Pancreas (tissue), 10 donors: Measurements from ENCODE around the gene NEK4. TPM values are rescaled to one million over a fixed set of nuclear protein-coding genes. Genes with fewer than 3 reads are reported as not detected.
A peak's percentile ranks its signal among the peaks of the same experiment; 100 is the strongest.

Source experiments
- ATAC-seq, 4 donors: fragments of 200-7000 bp; cut with Tn5 transposase; one replicate each; pipeline versions ENCODE4 v1.8.0 to v1.9.1; 2020; ENCODE audit warnings: mild to moderate bottlenecking in 4 of 4, moderate library complexity in 4 of 4
- DNase-seq, 6 donors: peaks; one replicate each; pipeline ENCODE4 v3.0.0-alpha.2; 2020
- FAIRE-seq: peaks from 2 replicates; lab custom pipeline; 2012; peaks lifted over from hg19 to GRCh38; lab: Jason Lieb, UNC
- H3K27ac ChIP-seq, 4 donors: fragments of 200-600 bp; sonication (generic); 1 replicate in 3 of 4; 2 replicates in 1 of 4; pipeline versions ENCODE4 v1.5.0 to v1.8.0; 2020
- H3K27me3 ChIP-seq, 4 donors: fragments of 200-600 bp; one replicate each; pipeline ENCODE4 v1.8.0; 2021
- H3K36me3 ChIP-seq, 3 donors: fragments of 200-600 bp; sonication (generic) in 1 of 3; one replicate each; pipeline versions ENCODE4 v1.5.0 to v1.8.0; 2020 to 2021
- H3K4me1 ChIP-seq, 3 donors: fragments of 200-600 bp; one replicate each; pipeline ENCODE4 v1.8.0; 2021
- H3K4me3 ChIP-seq, 4 donors: fragments of 200-600 bp; sonication (generic) in 2 of 4; one replicate each; pipeline versions ENCODE4 v1.5.0 to v1.8.0; 2020 to 2021
- H3K9me3 ChIP-seq, 4 donors: fragments of 200-600 bp; one replicate each; pipeline ENCODE4 v1.8.0; 2021
- WGBS, 2 donors: extraction: QIAGEN DNeasy Blood & Tissue Kit; methylation state at CpG; one replicate each; pipeline ENCODE4 v1.1.7; 2013; 5-methylcytosine and 5-hydroxymethylcytosine counted together
- intact Hi-C, 3 donors: fragments of 100-400 bp; cut with DNase I; formaldehyde crosslinking; loops; one replicate each; pipeline versions ENCODE4 v1.11.1 to v1.14.2; 2022
- polyA plus RNA-seq, 2 donors: library from polyadenylated mRNA; stranded (reverse); fragments of 200-250 nt; gene quantifications; one replicate each; pipeline ENCODE4 v1.2.3, GENCODE V29; 2013
- total RNA-seq, 6 donors: library from RNA; stranded (reverse); fragmentation: NEBNext Ultra II Directional in 4 of 6; extraction: Animal tissue kit (Norgen Biotek cat#: 25700) in 4 of 6; gene quantifications; one replicate each; pipeline versions ENCODE4 v1.2.1 to v1.2.4, GENCODE V29; 2021 to 2023
- TF ChIP-seq, protein P1 (sequence below), 4 donors: fragments of 200-600 bp; sonication (generic) in 3 of 4; IDR thresholded peaks; one replicate each; pipeline versions ENCODE4 v1.5.0 to v1.8.0; 2021; ENCODE audit warnings: antibody characterized with exemption in 4 of 4
- donor health status: healthy with polysubstance abuse.
- donor health status: DM: no; HTN: no; CAD: no; lungs with moderate emphysema.
- donor health status: DM: no; HTN: no; CAD: no.
- donor health status: control.
- donor health status: control.
- donor health status: Bipolar disorder and iron deficiency.
- donor health status: DM: yes; HTN: yes; CAD: no.
- donor health status: DM: no; HTN: no; CAD: no.
- donor health status: DM: no; HTN: no; CAD: no.
- donor health status: DM: yes; HTN: yes; CAD: no.

Gene NEK4
- total and polyA plus RNA-seq, 8 donors = 4.0 to 22.0 (median 14.8) TPM

DNA sequence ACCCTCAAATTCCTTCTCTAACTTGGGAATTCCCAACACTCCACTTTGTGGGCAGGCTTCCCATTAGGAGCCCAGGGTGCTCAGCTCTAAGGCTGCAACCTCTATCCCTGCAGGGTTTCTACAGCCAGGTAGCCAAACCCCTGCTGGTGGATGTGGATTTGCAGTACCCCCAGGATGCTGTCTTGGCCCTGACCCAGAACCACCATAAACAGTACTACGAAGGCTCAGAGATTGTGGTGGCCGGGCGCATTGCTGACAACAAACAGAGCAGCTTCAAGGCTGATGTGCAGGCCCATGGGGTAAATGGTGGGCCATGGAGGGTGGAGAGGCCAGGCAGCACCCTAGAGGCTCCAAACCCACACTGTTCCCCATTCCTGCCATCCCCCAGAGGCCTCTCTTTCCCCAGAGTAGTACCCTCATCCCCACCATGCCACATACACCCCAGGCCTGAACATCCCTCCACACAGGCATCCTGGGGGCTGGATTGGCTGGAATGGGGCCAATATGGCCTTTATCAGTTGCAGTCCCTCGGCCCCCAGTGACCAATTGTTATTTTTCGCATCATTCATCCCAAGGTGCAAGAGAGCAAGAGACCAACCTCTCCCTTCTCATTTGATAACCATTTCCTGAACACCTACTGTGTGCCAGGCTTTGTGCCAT is 14.3 kb upstream of the NEK4 start:
- intact Hi-C loops = no loop called here
- Histone ChIP-seq H3K27me3 (no peaks in the 10 kb centered on the region), H3K27ac (no peak overlapping the region), H3K9me3 (no peaks in the 10 kb centered on the region), H3K36me3 (no peaks in the 10 kb centered on the region), H3K4me1 (no peaks in the 10 kb centered on the region), H3K4me3 (no peak overlapping the region)
- FAIRE-seq = no peak
- WGBS, 2 donors = 72 to 85% methylated on average over 5 of the region's 5 CpGs
- no peak for ATAC-seq
- TF ChIP-seq, protein P1, sequence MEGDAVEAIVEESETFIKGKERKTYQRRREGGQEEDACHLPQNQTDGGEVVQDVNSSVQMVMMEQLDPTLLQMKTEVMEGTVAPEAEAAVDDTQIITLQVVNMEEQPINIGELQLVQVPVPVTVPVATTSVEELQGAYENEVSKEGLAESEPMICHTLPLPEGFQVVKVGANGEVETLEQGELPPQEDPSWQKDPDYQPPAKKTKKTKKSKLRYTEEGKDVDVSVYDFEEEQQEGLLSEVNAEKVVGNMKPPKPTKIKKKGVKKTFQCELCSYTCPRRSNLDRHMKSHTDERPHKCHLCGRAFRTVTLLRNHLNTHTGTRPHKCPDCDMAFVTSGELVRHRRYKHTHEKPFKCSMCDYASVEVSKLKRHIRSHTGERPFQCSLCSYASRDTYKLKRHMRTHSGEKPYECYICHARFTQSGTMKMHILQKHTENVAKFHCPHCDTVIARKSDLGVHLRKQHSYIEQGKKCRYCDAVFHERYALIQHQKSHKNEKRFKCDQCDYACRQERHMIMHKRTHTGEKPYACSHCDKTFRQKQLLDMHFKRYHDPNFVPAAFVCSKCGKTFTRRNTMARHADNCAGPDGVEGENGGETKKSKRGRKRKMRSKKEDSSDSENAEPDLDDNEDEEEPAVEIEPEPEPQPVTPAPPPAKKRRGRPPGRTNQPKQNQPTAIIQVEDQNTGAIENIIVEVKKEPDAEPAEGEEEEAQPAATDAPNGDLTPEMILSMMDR (IDR thresholded peaks at IDR 0.05) = no peak
- peak in 2 of 6 donors; percentile 16 to 24 for DNase-seq

DNA sequence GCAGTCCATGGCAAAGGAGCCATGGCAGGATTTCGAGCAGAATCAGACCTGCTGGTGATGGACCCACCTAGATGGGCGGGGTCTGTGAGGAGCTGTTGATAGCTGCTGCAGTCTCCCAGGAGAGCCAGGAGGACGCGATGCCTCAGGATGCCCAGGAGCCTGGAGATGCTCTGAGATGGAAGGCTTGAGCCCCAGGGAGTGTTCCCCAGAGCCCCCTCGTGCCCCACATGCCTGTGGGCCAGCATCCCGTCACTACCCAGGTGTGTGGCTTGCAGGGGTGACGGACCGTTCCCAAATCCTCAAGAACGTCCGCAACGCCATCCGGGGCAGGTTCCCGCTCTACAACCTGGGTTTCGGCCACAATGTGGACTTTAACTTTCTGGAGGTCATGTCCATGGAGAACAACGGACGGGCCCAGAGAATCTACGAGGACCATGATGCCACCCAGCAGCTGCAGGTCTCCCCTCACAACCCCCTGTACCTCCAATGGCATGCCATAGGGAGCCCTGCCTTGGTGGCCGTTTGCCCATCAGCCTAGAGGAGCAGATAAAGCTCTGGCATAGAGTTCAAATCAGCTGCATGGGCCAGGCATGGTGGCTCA is 13.4 kb upstream of the NEK4 start:
- DNase-seq = peak in 3 of 6 donors; percentile 12 to 38 (median 34)
- H3K27ac ChIP-seq = no peak overlapping the region
- FAIRE-seq = no peak
- TF ChIP-seq, protein P1 (IDR thresholded peaks at IDR 0.05) = no peak
- whole genome bisulfite sequencing, 2 donors = 74 to 82% methylated on average over 18 of the region's 18 CpGs
- intact Hi-C loops = no loop called here
- no peaks in the 10 kb centered on the region for H3K4me1 ChIP-seq
- no peaks in the 10 kb centered on the region for H3K9me3 ChIP-seq
- no peaks in the 10 kb centered on the region for H3K36me3 ChIP-seq
- no peak overlapping the region for H3K4me3 ChIP-seq
- ATAC-seq = no peak
- no peaks in the 10 kb centered on the region for H3K27me3 ChIP-seq

DNA sequence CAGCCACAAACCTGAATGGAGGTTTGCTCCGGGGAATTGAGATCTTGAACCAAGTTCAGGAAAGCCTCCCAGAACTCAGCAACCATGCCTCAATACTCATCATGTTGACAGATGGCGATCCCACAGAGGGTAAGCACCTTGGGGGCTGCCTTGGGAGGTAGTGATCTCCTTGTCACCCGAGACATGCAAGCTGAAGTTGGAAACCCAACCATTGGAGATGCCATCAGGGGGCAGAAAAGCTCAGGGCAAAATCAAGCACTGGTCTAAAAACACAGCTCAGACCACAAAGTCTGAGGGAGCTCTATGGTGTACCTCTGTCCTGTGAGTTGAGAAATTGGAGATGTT is 12.4 kb upstream of the NEK4 start:
- Histone ChIP-seq H3K4me3 (no peak overlapping the region), H3K9me3 (no peaks in the 10 kb centered on the region), H3K27me3 (no peaks in the 10 kb centered on the region), H3K4me1 (no peaks in the 10 kb centered on the region), H3K27ac (no peak overlapping the region), H3K36me3 (no peaks in the 10 kb centered on the region)
- no peak for ATAC-seq
- TF ChIP-seq, protein P1 (IDR thresholded peaks at IDR 0.05) = no peak
- intact Hi-C loops = no loop called here
- 71 to 78% methylated on average over 3 of the region's 3 CpGs for WGBS, 2 donors
- no peak for FAIRE-seq
- DNase-seq = peak in 2 of 6 donors; percentile 4

DNA sequence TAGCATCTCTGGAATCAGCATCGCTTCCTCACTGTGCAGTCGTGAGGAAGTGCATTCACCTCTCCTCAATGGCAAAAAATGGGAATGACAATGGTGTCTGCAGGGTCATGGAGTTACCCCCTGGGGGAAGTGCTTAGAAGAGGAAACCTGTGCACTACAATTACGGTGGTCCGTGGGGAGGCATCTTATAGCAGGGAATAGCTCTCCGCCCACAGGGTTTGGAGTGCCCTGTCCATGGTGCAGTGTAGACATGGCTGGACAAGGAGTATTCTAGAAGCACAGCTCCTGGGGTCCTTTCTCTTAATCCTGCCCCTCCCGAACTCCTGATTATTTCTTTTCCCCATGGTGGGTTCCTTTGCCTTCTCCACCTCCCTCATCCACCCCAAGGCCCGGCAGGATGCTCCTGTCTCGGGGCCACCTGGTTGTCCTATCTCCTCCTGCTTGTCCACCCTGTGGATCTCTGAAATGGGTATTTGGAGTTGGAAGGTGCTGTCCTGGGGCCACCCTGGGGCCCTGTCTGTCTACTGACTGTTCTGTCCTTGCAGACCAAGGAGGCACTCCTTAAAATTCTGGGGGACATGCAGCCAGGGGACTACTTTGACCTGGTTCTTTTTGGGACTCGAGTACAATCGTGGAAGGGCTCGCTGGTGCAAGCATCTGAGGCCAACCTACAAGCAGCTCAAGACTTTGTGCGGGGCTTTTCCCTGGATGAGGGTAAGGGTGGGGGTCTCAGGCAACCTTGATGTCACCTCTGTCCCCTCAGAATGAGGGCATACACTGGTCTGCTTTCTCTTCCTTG is 11.9 kb upstream of the NEK4 start:
- Histone ChIP-seq H3K4me1 (no peaks in the 10 kb centered on the region), H3K36me3 (no peaks in the 10 kb centered on the region), H3K9me3 (no peaks in the 10 kb centered on the region), H3K27ac (no peak overlapping the region), H3K27me3 (no peaks in the 10 kb centered on the region), H3K4me3 (no peak overlapping the region)
- no peak for ATAC-seq
- 63 to 75% methylated on average over 12 of the region's 12 CpGs for WGBS, 2 donors
- intact Hi-C loops = no loop called here
- TF ChIP-seq, protein P1 (IDR thresholded peaks at IDR 0.05) = no peak
- no peak for FAIRE-seq
- DNase-seq = peak in 2 of 6 donors; percentile 9 to 12
